GM19023 (cell line): Measurements from ENCODE around the gene APMAP.

Experiments
- ATAC-seq: cut with Tn5 transposase; IDR thresholded peaks from one replicate; pipeline ENCODE4 v1.9.1; 2021; ENCODE audit warnings: mild to moderate bottlenecking, moderate library complexity; ENCODE audit not compliant: unreplicated experiment

Gene APMAP

GRCh38 chr20:24969186-24970029, 23.1 kb downstream of the APMAP start:
- no peak for ATAC-seq

GRCh38 chr20:24968278-24968800, 24.2 kb downstream of the APMAP start:
- no peak for ATAC-seq

DNA sequence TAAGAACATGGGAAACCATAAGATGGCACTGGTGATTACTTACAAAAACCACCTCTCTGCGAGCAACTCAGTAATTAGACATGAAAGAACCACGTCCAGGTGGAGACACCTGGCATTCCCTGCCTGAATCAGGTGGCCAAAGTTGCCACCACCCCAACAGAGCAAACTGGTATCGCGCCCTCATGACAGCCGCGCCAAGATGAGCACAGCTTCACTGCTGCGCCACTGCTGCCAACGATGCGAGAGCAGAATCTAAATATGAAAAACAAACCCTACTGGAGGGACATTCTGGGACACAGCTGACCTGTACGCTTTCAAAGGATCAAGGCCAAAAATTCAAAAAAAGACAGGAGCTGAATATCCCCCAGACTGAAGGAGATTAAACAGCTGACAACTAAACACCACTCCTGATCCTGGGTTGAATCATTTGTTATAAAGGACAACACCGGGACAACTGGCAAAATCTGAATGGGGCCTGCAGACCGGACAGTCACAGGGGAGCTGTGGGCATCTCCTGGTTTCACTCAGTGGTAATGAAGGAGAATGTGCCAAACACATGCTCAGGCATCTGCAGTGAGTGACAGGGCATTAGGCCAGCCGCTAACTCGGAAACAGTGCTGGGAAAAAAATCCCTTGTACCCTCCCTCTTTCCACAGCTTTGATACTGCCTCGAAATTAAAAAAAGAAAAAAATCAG, 26.1 kb downstream of the APMAP start:
- no peak for ATAC-seq

GRCh38 chr20:24965065-24965919, 27.3 kb downstream of the APMAP start:
- no peak for ATAC-seq

DNA sequence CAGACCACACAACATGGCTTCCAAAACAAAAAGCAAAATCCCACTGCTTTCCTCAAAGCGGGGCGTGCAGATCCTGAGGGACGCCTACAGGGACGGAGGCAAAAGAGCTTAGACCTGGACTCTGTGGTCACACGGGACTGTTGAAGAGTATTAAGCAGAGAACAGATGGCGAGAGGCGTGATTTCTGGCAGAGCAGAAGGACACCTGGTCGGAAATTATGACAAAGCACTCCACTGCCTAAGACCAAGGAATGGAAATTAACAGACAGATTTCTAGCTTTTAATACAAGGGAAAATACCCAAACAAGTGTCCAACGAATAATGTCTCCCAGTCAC, 28.1 kb downstream of the APMAP start:
- ATAC-seq = no peak

GRCh38 chr20:24963672-24964505, 28.7 kb downstream of the APMAP start:
- ATAC-seq = no peak

DNA sequence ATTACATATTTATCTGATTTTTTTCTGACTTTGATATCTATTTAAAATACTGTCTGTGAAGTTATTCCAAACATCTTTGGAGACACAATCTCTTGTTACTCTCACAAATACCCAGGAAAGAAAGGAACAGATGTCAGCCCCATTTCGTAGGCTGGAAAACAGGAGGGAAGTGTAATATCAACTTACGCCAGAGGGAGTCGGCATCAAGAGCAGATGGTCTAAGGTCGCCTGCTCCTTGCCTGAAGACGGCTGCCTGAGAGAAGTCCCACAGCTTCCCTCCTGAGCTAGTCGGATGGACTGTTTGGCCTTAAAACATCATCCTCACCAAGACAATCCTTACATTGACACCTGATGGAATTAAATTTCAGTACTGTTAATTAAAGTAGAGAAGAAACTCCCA, 30.0 kb downstream of the APMAP start:
- ATAC-seq = no peak

DNA sequence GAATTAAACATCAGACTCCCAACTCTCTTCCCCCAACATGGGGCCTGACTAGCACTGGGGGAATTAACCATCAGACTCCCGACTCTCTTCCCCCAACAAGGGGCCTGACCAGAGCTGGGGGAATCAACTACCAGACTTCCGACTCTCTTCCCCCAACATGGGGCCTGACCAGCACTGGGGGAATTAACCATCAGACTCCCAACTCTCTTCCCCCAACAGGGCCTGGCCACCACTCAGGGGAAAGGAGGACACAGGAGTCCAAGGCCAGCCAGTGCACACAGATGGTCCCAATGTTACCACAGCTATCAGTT, 30.4 kb downstream of the APMAP start:
- ATAC-seq = no peak

GRCh38 chr20:24961384-24962181, 31.0 kb downstream of the APMAP start:
- ATAC-seq = no peak

- ATAC-seq = no peak
Observed at GRCh38 chr20:24960861-24961260, 31.7 kb downstream of the APMAP start.

GRCh38 chr20:24960302-24960801, 32.2 kb downstream of the APMAP start:
- no peak for ATAC-seq

- ATAC-seq = no peak
Observed at GRCh38 chr20:24959591-24960301, 32.8 kb downstream of the APMAP start.

GRCh38 chr20:24958506-24959385, 33.8 kb downstream of the APMAP start:
- ATAC-seq = no peak

DNA sequence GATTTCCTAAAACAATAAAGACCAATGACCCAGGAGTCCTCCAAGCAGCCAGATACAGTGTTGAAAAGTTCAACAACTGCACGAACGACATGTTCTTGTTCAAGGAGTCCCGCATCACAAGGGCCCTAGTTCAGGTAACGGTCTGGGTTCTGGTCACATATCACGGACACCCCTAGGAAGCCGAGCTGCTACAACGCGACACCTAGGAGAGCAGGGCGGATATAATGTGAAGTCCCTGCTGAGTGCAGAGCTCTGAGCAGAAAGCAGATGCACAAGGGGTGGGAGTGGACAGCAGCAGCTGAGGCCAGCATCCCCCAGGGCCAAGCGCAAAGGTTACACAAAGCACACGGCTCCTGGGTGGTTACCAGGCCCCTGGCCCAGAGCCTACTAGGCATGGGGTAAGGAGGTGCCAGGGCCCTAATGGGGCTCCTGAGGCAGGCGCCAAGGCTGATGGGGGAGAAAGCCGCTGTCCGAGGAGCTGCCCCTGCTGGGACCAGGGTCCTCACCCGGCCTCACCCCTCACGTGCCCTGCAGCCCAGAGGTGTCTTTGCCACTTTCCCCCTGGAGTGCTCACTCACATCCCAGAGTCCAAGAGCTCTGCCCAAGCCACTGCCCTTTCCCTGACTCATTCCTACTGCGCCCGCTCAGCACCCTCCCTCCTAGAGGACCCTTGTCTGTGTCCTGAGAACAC, 35.1 kb downstream of the APMAP start:
- no peak for ATAC-seq

GRCh38 chr20:24956001-24956841, 36.3 kb downstream of the APMAP start:
- no peak for ATAC-seq

DNA sequence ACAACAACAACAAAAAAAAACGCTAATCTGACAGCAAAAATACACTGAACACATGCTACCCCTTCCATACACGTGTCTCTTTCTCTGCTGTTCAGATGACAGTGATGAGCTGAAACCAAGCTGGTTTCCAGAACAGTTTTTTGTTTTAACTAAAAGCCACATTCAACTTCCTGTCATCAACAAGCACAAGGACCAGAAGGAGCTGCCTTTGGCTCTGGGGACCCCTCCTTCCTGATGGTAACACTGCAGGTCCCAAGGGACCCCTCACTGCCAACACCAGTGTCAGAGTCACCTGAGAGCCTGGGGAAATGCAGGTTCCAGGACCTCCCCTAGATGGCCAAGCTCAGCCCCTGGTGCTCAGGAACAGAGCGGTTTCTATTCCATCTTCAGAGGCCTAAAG, 37.5 kb downstream of the APMAP start:
- ATAC-seq = peak; percentile 82
